Progenitor cell of endocrine pancreas (in vitro differentiated cells): ENCODE measurements around the gene SACS. TPM values are rescaled to one million over a fixed set of nuclear protein-coding genes. Genes with fewer than 3 reads are reported as not detected.

Experiments
- DNase-seq: peaks from one replicate; pipeline ENCODE4 v3.0.0; 2021; ENCODE audit warnings: low spot score; ENCODE audit not compliant: unreplicated experiment
- H3K27ac Mint-ChIP-seq: 2 replicates; pipeline ENCODE4 v1.8.0; 2021; ENCODE audit warnings: mild to moderate bottlenecking, moderate library complexity, mixed read lengths
- H3K27me3 Mint-ChIP-seq: 2 replicates; pipeline ENCODE4 v1.8.0; 2021; ENCODE audit warnings: mixed read lengths
- H3K36me3 Mint-ChIP-seq: 2 replicates; pipeline ENCODE4 v1.8.0; 2022; ENCODE audit warnings: mixed read lengths; ENCODE audit not compliant: insufficient read depth
- H3K4me1 Mint-ChIP-seq: 2 replicates; pipeline ENCODE4 v1.8.0; 2021; ENCODE audit warnings: low read depth, mixed read lengths
- H3K4me3 Mint-ChIP-seq: 2 replicates; pipeline ENCODE4 v1.8.0; 2021; ENCODE audit warnings: low read depth, mild to moderate bottlenecking, moderate library complexity, mixed read lengths
- H3K9me3 Mint-ChIP-seq: 2 replicates; pipeline ENCODE4 v1.8.0; 2021; ENCODE audit warnings: low read depth, mixed read lengths
- CTCF ChIP-seq: fragments of 200-600 bp; sonication (generic); IDR thresholded peaks from one replicate; pipeline ENCODE4 v1.5.0; 2021; ENCODE audit warnings: antibody characterized with exemption, mild to moderate bottlenecking; ENCODE audit not compliant: unreplicated experiment
- total RNA-seq: library from RNA; stranded (reverse); gene quantifications from 2 replicates; pipeline ENCODE4 v1.2.1, GENCODE V29; 2021

SACS gene
- total RNA-seq, 1 donor from 2014 or later: 7.1 TPM

- Mint-ChIP-seq H3K27ac (peak overlapping the region; percentile 56), H3K4me1 (peaks cover 30% of the 10 kb centered on the region), H3K4me3 (no peak overlapping the region), H3K36me3 (peaks cover 2% of the 10 kb centered on the region), H3K9me3 (peaks cover 6% of the 10 kb centered on the region), H3K27me3 (peaks cover 12% of the 10 kb centered on the region)
- TF ChIP-seq CTCF: no peak
- no peak for DNase-seq
Measured at GRCh38 chr13:23472189-23472588, 38.7 kb upstream of the SACS start.

- peak overlapping the region; percentile 84 for H3K27ac Mint-ChIP-seq
- peaks cover 32% of the 10 kb centered on the region for H3K4me1 Mint-ChIP-seq
- H3K27me3 Mint-ChIP-seq: peaks cover 16% of the 10 kb centered on the region
Measured at GRCh38 chr13:23470790-23471614, 37.5 kb upstream of the SACS start.

GRCh38 chr13:23469951-23470421 is 36.5 kb upstream of the SACS start:
- no peak for TF ChIP-seq CTCF
- peaks cover 32% of the 10 kb centered on the region for H3K4me1 Mint-ChIP-seq
- H3K27me3 Mint-ChIP-seq: peaks cover 27% of the 10 kb centered on the region
- H3K9me3 Mint-ChIP-seq: peaks cover 5% of the 10 kb centered on the region
- DNase-seq: no peak
- no peak overlapping the region for H3K4me3 Mint-ChIP-seq
- H3K27ac Mint-ChIP-seq: no peak overlapping the region
- no peaks in the 10 kb centered on the region for H3K36me3 Mint-ChIP-seq

More at GRCh38 chr13:23470790-23471614, 37.5 kb upstream of the SACS start:
- TF ChIP-seq CTCF: no peak
- no peak for DNase-seq
- no peaks in the 10 kb centered on the region for H3K36me3 Mint-ChIP-seq
- no peak overlapping the region for H3K4me3 Mint-ChIP-seq
- peaks cover 4% of the 10 kb centered on the region for H3K9me3 Mint-ChIP-seq

- no peak overlapping the region for H3K4me3 Mint-ChIP-seq
- H3K27ac Mint-ChIP-seq: no peak overlapping the region
- peaks cover 4% of the 10 kb centered on the region for H3K9me3 Mint-ChIP-seq
- H3K36me3 Mint-ChIP-seq: no peaks in the 10 kb centered on the region
- peaks cover 35% of the 10 kb centered on the region for H3K27me3 Mint-ChIP-seq
- no peak for DNase-seq
- H3K4me1 Mint-ChIP-seq: peaks cover 32% of the 10 kb centered on the region
- no peak for TF ChIP-seq CTCF
Measured at GRCh38 chr13:23468811-23469210, 35.3 kb upstream of the SACS start.

- Mint-ChIP-seq H3K4me3 (no peak overlapping the region), H3K4me1 (peaks cover 30% of the 10 kb centered on the region), H3K27ac (no peak overlapping the region), H3K36me3 (no peaks in the 10 kb centered on the region), H3K27me3 (peaks cover 44% of the 10 kb centered on the region), H3K9me3 (peaks cover 4% of the 10 kb centered on the region)
- no peak for TF ChIP-seq CTCF
- DNase-seq: no peak
Measured at GRCh38 chr13:23467932-23468278, 34.4 kb upstream of the SACS start.
